HG02970 (cell line): ENCODE measurements around the gene TYROBP.
"Not testable (repeated sequence)": the region's sequence is repeated elsewhere in the genome, so short reads cannot be mapped to it uniquely, and the experiment has no call there.

Experiments
- ATAC-seq: cut with Tn5 transposase; IDR thresholded peaks from one replicate; pipeline ENCODE4 v1.9.1; 2021; ENCODE audit warnings: mild to moderate bottlenecking, moderate library complexity, moderate number of reproducible peaks; ENCODE audit not compliant: unreplicated experiment, low FRiP score

TYROBP gene

GRCh38 chr19:35932291-35932936 is 24.3 kb upstream of the TYROBP start:
- no peak for ATAC-seq

GRCh38 chr19:35931874-35932202 is 23.7 kb upstream of the TYROBP start:
- no peak for ATAC-seq

- peak; percentile 97 for ATAC-seq
Observed at GRCh38 chr19:35931161-35931873, 23.2 kb upstream of the TYROBP start.

GRCh38 chr19:35929876-35930275 is 21.8 kb upstream of the TYROBP start:
- no peak for ATAC-seq

- no peak for ATAC-seq
Observed at GRCh38 chr19:35928507-35928906, 20.4 kb upstream of the TYROBP start.

- no peak for ATAC-seq
Observed at GRCh38 chr19:35925501-35925900, 17.4 kb upstream of the TYROBP start.

GRCh38 chr19:35921012-35921411 is 12.9 kb upstream of the TYROBP start:
- no peak for ATAC-seq

- ATAC-seq, result no peak
Observed at GRCh38 chr19:35919306-35919705, 11.2 kb upstream of the TYROBP start.

- ATAC-seq, result no peak
Observed at GRCh38 chr19:35915443-35915842, 7.3 kb upstream of the TYROBP start.

GRCh38 chr19:35913589-35913988 is 5.5 kb upstream of the TYROBP start:
- no peak for ATAC-seq

GRCh38 chr19:35911790-35912189 is 3.7 kb upstream of the TYROBP start:
- ATAC-seq, result no peak

- ATAC-seq, result no peak
Observed at GRCh38 chr19:35911173-35911572, 3.1 kb upstream of the TYROBP start.

GRCh38 chr19:35910355-35910754 is 2.3 kb upstream of the TYROBP start:
- ATAC-seq, result not testable (repeated sequence)

GRCh38 chr19:35909684-35910035 is 1.6 kb upstream of the TYROBP start:
- no peak for ATAC-seq

- no peak for ATAC-seq
Observed at GRCh38 chr19:35908973-35909683, 1.0 kb upstream of the TYROBP start.

GRCh38 chr19:35907377-35907745 is 734 bp downstream of the TYROBP start:
- ATAC-seq, result no peak

- ATAC-seq, result no peak
Observed at GRCh38 chr19:35905178-35905727, 2.8 kb downstream of the TYROBP start.

GRCh38 chr19:35904311-35905068 is 3.6 kb downstream of the TYROBP start:
- ATAC-seq, result no peak

GRCh38 chr19:35903550-35904179 is 4.4 kb downstream of the TYROBP start:
- peak; percentile 32 for ATAC-seq

- no peak for ATAC-seq
Observed at GRCh38 chr19:35902870-35903475, 5.1 kb downstream of the TYROBP start.
